Right cardiac atrium (tissue), 5 donors: Measurements from ENCODE around the gene ERVMER34-1. TPM values are rescaled to one million over a fixed set of nuclear protein-coding genes. Genes with fewer than 3 reads are reported as not detected.

Source experiments
- ATAC-seq, 2 donors: fragments of 200-7000 bp; cut with Tn5 transposase; one replicate each; pipeline versions ENCODE4 v1.8.0 to v1.9.1; 2020; ENCODE audit warnings: moderate library complexity in 2 of 2, mild to moderate bottlenecking in 1 of 2
- DNase-seq, 3 donors: peaks; one replicate each; pipeline ENCODE4 v3.0.0-alpha.2; 2020
- H3K27ac ChIP-seq: one replicate; pipeline ENCODE4 v1.5.1; 2013; ENCODE audit warnings: mild to moderate bottlenecking, low read length, control low read depth, moderate library complexity
- H3K27me3 ChIP-seq: one replicate; pipeline ENCODE4 v1.6.1; 2013; ENCODE audit not compliant: control insufficient read depth, insufficient read depth
- H3K4me1 ChIP-seq: one replicate; pipeline ENCODE4 v1.6.1; 2013; ENCODE audit warnings: low read length; ENCODE audit not compliant: control insufficient read depth, insufficient read depth
- H3K4me3 ChIP-seq: one replicate; pipeline ENCODE4 v1.5.1; 2013; ENCODE audit warnings: low read length, control low read depth
- H3K9me3 ChIP-seq: one replicate; pipeline ENCODE4 v1.6.1; 2013; ENCODE audit warnings: low read length; ENCODE audit not compliant: control insufficient read depth
- WGBS: extraction: QIAGEN DNeasy Blood & Tissue Kit; methylation state at CpG from one replicate; pipeline ENCODE4 v1.1.7; 2013; 5-methylcytosine and 5-hydroxymethylcytosine counted together
- intact Hi-C, 4 donors: fragments of 100-400 bp; cut with DNase I; formaldehyde crosslinking; loops; one replicate each; pipeline versions ENCODE4 v1.11.0 to v1.14.0; 2022 to 2023
- long read RNA-seq, 4 donors: library from polyadenylated mRNA; unstranded; transcript quantifications; one replicate each; pipeline ENCODE4 v2.0.0, GENCODE V29; 2020 to 2021
- polyA plus RNA-seq: library from polyadenylated mRNA; stranded (reverse); fragments of 200-250 nt; gene quantifications from one replicate; pipeline ENCODE4 v1.2.3, GENCODE V29; 2013
- total RNA-seq, 4 donors: library from RNA; stranded (reverse); fragmentation: NEBNext Ultra II Directional; extraction: Animal tissue kit (Norgen Biotek cat#: 25700); gene quantifications; one replicate each; pipeline ENCODE4 v1.2.1, GENCODE V29; 2021
- donor health status: healthy with polysubstance abuse.
- donor health status: DM: no; HTN: yes; CAD: no.
- donor health status: DM: no; HTN: no; CAD: no.
- donor health status: DM: no; HTN: yes; CAD: no; lungs with severe emphysema.
- donor health status: DM: yes; HTN: yes; CAD: no.

ERVMER34-1 gene, protein sequence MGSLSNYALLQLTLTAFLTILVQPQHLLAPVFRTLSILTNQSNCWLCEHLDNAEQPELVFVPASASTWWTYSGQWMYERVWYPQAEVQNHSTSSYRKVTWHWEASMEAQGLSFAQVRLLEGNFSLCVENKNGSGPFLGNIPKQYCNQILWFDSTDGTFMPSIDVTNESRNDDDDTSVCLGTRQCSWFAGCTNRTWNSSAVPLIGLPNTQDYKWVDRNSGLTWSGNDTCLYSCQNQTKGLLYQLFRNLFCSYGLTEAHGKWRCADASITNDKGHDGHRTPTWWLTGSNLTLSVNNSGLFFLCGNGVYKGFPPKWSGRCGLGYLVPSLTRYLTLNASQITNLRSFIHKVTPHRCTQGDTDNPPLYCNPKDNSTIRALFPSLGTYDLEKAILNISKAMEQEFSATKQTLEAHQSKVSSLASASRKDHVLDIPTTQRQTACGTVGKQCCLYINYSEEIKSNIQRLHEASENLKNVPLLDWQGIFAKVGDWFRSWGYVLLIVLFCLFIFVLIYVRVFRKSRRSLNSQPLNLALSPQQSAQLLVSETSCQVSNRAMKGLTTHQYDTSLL
- total RNA-seq: 1 to 10 TPM; 1.0 to 3.8 (median 2.9) TPM
- 2.3 TPM for polyA plus RNA-seq
- long read RNA-seq, donor 1, partial matches to known transcripts: 0 of 3 reads
- long read RNA-seq, donor 1, other reads (novel, unspliced or antisense): 3 of 3 reads
- long read RNA-seq, donor 2, partial matches to known transcripts: 0 of 1 reads
- long read RNA-seq, donor 2, other reads (novel, unspliced or antisense): 1 of 1 reads
- long read RNA-seq, donor 3, partial matches to known transcripts: 0 of 3 reads
- long read RNA-seq, donor 3, other reads (novel, unspliced or antisense): 2 of 3 reads
- long read RNA-seq, donor 4, partial matches to known transcripts: 0 of 3 reads
- long read RNA-seq, donor 4, other reads (novel, unspliced or antisense): 1 of 3 reads

DNA sequence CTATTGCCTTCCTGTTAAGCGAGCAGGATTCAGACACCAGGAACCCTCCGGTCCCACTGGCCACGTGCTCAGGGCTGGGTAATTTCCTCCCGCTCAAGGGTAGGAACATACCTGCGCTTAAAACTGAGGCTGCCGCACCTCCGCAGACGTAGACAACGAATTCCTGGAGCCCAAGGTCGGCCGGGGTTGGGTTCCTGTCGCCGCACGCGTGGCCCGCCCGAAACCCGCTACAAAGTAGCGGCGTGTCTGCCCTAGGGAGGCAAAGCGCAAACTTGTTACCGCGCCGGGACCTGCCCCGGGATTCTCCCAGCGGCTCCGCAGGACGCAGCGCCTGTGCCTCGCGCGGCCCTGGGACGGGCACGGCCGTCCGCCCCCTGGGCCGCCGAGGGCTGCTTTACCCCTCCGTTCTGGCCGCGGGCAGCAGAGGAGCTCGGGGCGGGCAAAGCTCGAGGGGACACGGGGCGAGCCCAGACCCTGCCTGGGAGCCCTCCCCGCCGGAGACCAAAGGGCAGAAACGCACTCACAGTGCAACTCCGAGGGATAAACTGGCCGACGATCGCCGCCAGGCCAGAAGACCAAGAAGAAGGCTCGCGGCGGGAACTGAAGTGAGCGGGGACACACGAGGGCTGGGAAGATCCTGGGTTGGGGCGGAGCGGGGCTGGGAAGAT is at the start of gene ERVMER34-1:
Gene ERVMER34-1, minus strand, starts transcription at position 607 of the 668 bp plus-strand sequence. CDS start 5,905 bp downstream, outside the sequence.
- H3K27ac ChIP-seq: no peak within 1 kb of the TSS
- no peaks in the 10 kb centered on the region for H3K9me3 ChIP-seq
- H3K27me3 ChIP-seq: no peaks in the 10 kb centered on the region
- H3K4me1 ChIP-seq: no peaks in the 10 kb centered on the region
- peak within 1 kb of the TSS; percentile 37 for H3K4me3 ChIP-seq
- DNase-seq: peak; percentile 24 to 54 (median 44)
- intact Hi-C loops: loop anchor here in 1 of 4 donors (10.0 kb wide), 1 partner anchor 114 kb away; the partner anchor contains the start of gene RASL11B
- peak; percentile 74 to 84 for ATAC-seq
- WGBS: 2% methylated on average over 61 of the region's 61 CpGs

DNA sequence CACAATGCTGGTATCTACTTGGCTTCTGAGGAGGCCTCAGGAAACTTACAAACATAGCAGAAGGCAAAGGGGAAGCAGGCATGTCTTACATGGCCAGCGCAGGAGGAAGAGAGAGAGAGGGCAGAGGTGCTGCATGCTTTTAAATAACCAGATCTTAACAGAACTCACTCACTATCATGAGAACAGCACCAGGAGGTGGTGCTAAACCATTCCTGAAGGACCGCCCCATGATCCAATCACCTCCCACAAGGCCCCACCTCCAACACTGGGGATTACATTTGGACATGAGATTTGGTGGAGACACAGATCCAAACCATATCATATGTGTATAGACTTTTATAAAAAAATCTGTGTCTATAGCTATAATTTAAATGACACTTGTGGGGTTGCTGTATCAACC is 48.6 kb upstream of the ERVMER34-1 start:
- Histone ChIP-seq H3K4me3 (no peak overlapping the region), H3K4me1 (no peaks in the 10 kb centered on the region), H3K9me3 (no peaks in the 10 kb centered on the region), H3K27me3 (no peaks in the 10 kb centered on the region), H3K27ac (no peak overlapping the region)
- no peak for DNase-seq
- intact Hi-C loops: no loop called here
- no peak for ATAC-seq
- WGBS: 90% methylated on average over 2 of the region's 2 CpGs

- H3K9me3 ChIP-seq: no peaks in the 10 kb centered on the region
- ATAC-seq: no peak
- no peak overlapping the region for H3K4me3 ChIP-seq
- no peaks in the 10 kb centered on the region for H3K4me1 ChIP-seq
- intact Hi-C loops: no loop called here
- H3K27me3 ChIP-seq: no peaks in the 10 kb centered on the region
- DNase-seq: no peak
- H3K27ac ChIP-seq: no peak overlapping the region
These were observed 44.3 kb upstream of the ERVMER34-1 start for GRCh38 chr4:52795533-52795932.

- ATAC-seq (no peak), DNase-seq (no peak)
- Histone ChIP-seq H3K27ac (no peak overlapping the region), H3K9me3 (no peaks in the 10 kb centered on the region), H3K27me3 (no peaks in the 10 kb centered on the region), H3K4me3 (no peak overlapping the region), H3K4me1 (no peaks in the 10 kb centered on the region)
- WGBS: 72% methylated on average over 5 of the region's 5 CpGs
- intact Hi-C loops: no loop called here
These were observed 40.7 kb upstream of the ERVMER34-1 start for GRCh38 chr4:52791936-52792335.

DNA sequence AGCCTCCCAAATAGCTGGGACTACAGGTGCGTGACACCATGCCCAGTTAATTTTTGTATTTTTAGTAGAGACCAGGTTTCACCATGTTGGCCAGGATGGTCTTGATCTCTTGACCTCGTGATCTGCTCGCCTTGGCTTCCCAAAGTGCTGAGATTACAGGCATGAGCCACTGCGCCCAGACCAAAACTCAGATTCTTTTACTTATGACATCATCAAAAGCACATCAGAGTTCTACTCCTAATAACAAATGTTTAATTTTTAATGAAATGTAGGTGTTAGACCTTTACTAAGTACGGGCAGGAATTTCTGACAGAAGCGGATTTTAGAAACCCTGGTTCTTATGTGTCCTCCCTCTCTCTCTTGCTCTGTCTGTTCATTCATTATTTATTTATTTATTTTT is 38.5 kb upstream of the ERVMER34-1 start:
- 95% methylated on average over 6 of the region's 6 CpGs for WGBS
- no peak overlapping the region for H3K27ac ChIP-seq
- no peak for DNase-seq
- no peak overlapping the region for H3K4me3 ChIP-seq
- no peaks in the 10 kb centered on the region for H3K9me3 ChIP-seq
- ATAC-seq: no peak
- no peaks in the 10 kb centered on the region for H3K4me1 ChIP-seq
- H3K27me3 ChIP-seq: no peaks in the 10 kb centered on the region
- intact Hi-C loops: no loop called here

DNA sequence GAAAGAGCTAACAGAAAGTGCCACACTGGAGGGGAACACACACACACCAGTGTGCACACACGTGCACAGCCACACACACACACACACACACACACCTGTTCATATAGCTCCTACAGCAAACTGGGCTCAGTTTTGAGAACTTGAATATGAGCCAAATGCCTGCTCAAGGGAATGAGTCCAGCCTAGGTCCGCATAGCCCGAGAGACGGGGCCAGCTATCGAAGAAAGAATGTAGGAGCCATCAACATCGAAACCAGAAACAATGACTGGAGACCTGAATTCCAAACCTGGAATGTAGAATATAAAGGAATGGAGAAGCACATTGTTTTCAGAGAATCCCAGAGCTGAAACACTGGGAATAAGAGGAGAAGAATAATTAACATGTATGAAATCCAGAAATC is 37.6 kb upstream of the ERVMER34-1 start:
- H3K27me3 ChIP-seq: no peaks in the 10 kb centered on the region
- no peak overlapping the region for H3K4me3 ChIP-seq
- DNase-seq: no peak
- 63% methylated on average over 6 of the region's 6 CpGs for WGBS
- no peaks in the 10 kb centered on the region for H3K4me1 ChIP-seq
- intact Hi-C loops: no loop called here
- H3K9me3 ChIP-seq: no peaks in the 10 kb centered on the region
- no peak for ATAC-seq
- H3K27ac ChIP-seq: no peak overlapping the region

DNA sequence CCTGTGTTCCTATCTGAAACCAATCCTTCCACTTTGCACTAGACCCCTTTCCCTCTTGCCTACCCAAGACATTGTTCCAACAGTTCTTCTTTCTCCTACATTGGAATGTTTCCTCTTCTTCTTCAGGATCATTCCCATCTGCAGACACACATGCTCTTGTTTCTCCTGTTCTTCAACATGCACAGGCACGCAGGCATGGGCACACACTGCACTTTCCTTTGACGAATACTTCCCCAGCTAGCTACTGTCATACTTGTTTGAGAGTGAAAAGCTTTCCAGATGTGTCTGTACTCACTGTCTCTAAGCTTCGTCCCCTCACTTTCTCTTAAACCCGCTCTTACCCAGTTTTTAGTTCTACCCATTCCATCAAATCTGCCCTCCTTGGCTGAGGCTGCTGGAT is 31.8 kb upstream of the ERVMER34-1 start:
- intact Hi-C loops: no loop called here
- no peak overlapping the region for H3K4me3 ChIP-seq
- H3K27me3 ChIP-seq: no peaks in the 10 kb centered on the region
- no peak overlapping the region for H3K27ac ChIP-seq
- H3K4me1 ChIP-seq: no peaks in the 10 kb centered on the region
- DNase-seq (no peak), ATAC-seq (no peak)
- no peaks in the 10 kb centered on the region for H3K9me3 ChIP-seq
- WGBS: 91% methylated on average over 4 of the region's 4 CpGs

- no peak for ATAC-seq
- WGBS: 87% methylated on average over 4 of the region's 4 CpGs
- intact Hi-C loops: no loop called here
These were observed 29.6 kb upstream of the ERVMER34-1 start for GRCh38 chr4:52780617-52781354.

DNA sequence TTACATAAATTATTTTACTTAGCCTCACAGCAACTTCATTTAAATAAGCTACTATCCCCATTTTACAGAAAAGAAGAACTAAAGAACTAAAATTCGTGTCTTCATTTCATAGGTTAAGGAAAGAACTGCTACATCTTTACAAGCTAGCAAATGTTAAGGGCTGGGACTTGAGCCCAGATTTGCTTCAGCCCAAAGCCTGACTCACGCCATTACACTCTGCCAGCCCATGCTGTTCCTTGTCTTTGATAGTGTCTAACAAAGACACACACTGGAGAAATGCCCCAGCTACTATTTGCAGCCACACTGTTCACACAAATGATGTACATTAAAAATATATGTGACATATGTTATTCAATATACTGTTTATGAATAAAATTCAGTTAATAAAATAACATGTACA is 29.0 kb upstream of the ERVMER34-1 start:
- DNase-seq: peak; percentile 34 to 80 (median 58)
- peak; percentile 79 to 84 for ATAC-seq

More at GRCh38 chr4:52780617-52781354, 29.6 kb upstream of the ERVMER34-1 start:
- Histone ChIP-seq H3K27ac (no peak overlapping the region), H3K27me3 (no peaks in the 10 kb centered on the region), H3K4me3 (no peak overlapping the region), H3K9me3 (no peaks in the 10 kb centered on the region), H3K4me1 (no peaks in the 10 kb centered on the region)
- DNase-seq: no peak

GRCh38 chr4:52760256-52760655 is 9.0 kb upstream of the ERVMER34-1 start:
- ATAC-seq: no peak
- no peak overlapping the region for H3K27ac ChIP-seq

More for the DNA sequence above, 29.0 kb upstream of the ERVMER34-1 start:
- no peaks in the 10 kb centered on the region for H3K27me3 ChIP-seq
- WGBS: 40% methylated on average over 2 of the region's 2 CpGs
- H3K4me1 ChIP-seq: no peaks in the 10 kb centered on the region
- H3K9me3 ChIP-seq: no peaks in the 10 kb centered on the region
- H3K4me3 ChIP-seq: no peak overlapping the region
- no peak overlapping the region for H3K27ac ChIP-seq
- intact Hi-C loops: no loop called here

More at GRCh38 chr4:52760256-52760655, 9.0 kb upstream of the ERVMER34-1 start:
- no peak overlapping the region for H3K4me3 ChIP-seq
- intact Hi-C loops: no loop called here
- no peaks in the 10 kb centered on the region for H3K9me3 ChIP-seq
- H3K27me3 ChIP-seq: no peaks in the 10 kb centered on the region
- no peak for DNase-seq
- 81% methylated on average over 8 of the region's 8 CpGs for WGBS
- H3K4me1 ChIP-seq: no peaks in the 10 kb centered on the region
